ENCODE results near the gene PPIA.
A peak's percentile ranks its signal among the peaks of the same experiment; 100 is the strongest.
"Not testable (repeated sequence)": the region's sequence is repeated elsewhere in the genome, so short reads cannot be mapped to it uniquely, and the experiment has no call there.

PPIA gene

GRCh38 chr7:44843440-44843839 is 47.0 kb downstream of the PPIA start:
- not testable (repeated sequence) for FAIRE-seq

- no peak for FAIRE-seq
Observed at GRCh38 chr7:44845451-44845850, 49.0 kb downstream of the PPIA start.

DNA sequence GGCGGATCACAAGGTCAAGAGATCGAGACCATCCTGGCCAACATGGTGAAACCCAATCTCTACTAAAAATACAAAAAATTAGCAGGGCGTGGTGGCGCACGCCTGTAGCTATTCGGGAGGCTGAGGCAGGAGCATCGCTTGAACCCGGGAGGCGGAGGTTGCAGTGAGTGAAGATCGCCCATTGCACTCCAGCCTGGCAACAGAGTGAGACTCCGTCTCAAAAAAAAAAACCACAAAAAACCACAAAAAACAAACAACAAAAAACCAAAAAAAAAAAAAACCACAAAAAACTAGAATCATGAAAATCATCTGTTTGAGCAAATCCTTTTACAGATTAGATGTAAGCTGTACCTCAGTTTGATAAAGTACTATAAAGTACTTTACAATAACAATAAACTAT is 49.9 kb downstream of the PPIA start:
- not testable (repeated sequence) for FAIRE-seq

DNA sequence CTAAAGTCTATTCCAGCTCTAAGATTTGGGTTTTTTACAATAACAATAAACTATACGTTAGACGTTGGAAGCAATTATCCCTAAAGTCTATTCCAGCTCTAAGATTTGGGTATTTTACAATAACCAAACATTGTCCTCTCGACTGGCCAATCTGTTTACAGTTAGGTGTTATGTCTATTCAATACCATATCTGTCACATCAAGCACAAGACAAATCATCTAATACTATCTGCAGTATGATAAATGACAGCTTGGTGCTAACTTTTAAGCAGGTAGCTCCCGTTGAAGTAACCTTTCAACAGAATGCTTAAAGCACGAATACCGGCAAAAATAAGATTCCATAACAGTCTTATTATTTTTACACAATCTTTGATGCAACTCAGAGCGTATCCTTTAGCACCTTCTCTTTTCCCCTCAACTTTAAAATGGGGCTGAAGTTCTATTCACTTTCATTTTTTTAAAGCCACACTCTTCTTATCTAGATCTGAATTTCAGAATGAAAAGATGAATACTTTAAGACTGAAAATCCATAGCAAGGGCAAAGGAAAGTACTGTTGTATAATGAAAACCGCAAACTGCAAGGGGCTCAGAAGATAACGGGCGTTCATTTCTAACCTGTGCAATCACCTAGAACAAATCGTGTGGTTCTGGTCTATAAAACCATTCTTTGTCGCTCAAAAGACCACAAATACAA is 50.5 kb downstream of the PPIA start:
- no peak for FAIRE-seq

GRCh38 chr7:44847509-44847919 is 51.0 kb downstream of the PPIA start:
- no peak for FAIRE-seq

- FAIRE-seq = peak; percentile 98
Observed at GRCh38 chr7:44847920-44848634, 51.6 kb downstream of the PPIA start, which contains the start of gene H2AZ2. Gene H2AZ2 (minus strand): TSS chr7:44848087. CDS start chr7:44847971, 116 bp downstream.

DNA sequence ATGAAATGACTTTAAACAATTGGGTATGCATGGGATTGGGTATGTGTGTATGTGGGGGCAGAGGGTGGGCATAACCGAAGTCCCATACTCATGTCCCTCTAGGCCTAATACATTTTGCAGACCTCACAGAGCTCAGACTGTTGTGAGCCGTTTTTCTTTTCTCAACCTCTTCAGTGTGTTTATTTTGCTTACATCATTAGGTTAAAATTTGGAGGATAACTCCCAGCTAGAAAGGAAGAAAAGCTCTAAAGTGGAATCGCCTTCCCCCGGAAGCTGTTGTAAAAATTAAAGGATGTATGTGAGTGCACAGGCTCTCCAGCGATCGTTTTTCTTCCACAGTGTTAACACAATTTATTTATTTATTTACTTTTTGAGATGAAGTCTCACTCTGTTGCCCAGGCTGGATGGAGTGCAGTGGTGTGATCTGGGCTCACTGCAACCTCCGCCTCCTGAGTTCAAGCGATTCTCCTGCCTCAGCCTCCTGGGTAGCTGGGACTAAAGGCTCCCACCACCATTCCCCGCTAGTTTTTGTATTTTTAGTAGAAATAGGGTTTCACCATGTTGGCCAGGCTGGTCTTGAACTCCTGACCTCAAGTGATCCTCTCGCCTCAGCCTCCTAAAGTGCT is 52.9 kb downstream of the PPIA start:
- no peak for FAIRE-seq

DNA sequence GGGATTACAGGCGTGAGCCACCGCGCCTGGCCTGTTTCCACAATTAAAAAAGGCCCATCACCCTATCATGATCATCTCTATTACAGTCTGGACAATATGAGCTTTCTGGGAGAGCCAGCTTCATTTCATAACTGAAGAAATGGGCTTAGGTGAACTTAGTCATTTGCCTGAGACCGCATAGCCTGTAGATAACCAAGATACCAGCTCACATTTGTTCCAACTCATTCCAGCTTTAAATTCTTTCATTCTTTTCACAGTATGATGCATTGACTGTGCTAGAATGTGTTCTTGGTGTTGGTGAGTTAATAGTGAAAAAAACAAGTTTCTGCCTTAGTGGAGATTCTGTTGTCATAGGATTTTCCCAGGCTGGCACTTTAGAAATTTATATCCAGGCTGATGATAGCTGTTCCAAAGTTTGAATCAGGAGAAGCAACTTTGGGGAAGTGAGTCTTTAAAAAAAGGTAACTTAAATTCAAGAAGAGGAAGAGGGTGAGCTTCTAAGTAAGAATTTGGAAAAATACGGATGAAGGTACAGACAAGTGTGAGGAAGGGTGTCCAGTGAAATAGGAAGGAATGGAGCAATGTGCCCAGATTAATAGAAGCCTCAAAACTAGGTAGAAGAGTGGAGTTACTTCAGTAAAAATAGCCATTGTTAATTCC is 53.5 kb downstream of the PPIA start:
- no peak for FAIRE-seq

DNA sequence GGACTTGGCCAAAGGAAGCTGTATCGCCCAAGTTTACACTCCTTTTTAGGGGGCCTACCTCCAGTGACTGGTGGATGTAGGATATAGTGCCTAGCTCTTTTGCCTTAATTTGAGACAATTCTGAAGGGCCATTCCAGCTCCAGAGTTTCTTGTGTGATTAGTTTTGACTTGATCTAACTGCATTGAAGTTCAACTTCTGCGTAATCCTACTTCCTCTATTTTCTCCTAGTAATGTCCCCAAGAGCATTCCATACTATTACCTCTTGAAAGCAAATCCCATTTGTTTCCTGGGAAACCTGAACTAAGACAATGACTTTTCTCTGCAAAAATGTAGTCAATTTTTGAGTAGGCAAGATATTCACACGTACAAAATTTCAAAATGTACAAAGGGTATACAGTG is 56.1 kb downstream of the PPIA start:
- no peak for FAIRE-seq
